ENCODE data around the gene MAT1A. TPM values are rescaled to one million over a fixed set of nuclear protein-coding genes. Genes with fewer than 3 reads are reported as not detected.

MAT1A gene
- total and polyA plus RNA-seq, 9 donors: 0.72 to 7.7 (median 1.5) TPM

DNA sequence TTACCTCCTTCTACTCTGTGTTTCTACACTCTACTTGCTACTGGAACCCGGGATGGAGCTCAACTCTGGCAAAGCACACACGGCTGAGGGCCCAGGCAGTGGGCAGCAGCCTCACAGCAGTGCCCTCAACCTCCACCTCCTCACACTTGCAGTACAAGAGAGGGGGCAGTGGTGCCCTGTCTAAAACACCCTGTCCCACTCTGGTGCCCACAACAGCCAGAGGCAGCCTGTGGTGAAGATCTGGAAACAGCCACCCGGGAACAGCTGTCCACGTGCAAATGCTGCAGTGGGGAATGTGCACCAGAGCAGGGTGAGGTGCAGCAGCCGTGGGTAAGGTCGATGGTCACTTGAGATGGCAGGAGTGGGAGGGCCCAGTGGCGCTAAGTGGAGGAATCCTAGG lies 13.7 kb downstream of the MAT1A start:
- Histone ChIP-seq H3K36me3 (no peaks in the 10 kb centered on the region), H3K4me3 (no peak overlapping the region), H3K4me1 (ENCODE audit: insufficient read depth) (peaks cover 7% of the 10 kb centered on the region), H3K9me3 (no peaks in the 10 kb centered on the region), H3K27ac (no peak overlapping the region), H3K27me3 (no peaks in the 10 kb centered on the region)
- 76 to 89% (median 81%) methylated on average over 7 of the region's 7 CpGs for WGBS, 3 donors
- intact Hi-C loops (cut with DNase I): no loop called here
- no peak for TF ChIP-seq POLR2A (IDR thresholded peaks at IDR 0.05)
- TF ChIP-seq, protein P1, sequence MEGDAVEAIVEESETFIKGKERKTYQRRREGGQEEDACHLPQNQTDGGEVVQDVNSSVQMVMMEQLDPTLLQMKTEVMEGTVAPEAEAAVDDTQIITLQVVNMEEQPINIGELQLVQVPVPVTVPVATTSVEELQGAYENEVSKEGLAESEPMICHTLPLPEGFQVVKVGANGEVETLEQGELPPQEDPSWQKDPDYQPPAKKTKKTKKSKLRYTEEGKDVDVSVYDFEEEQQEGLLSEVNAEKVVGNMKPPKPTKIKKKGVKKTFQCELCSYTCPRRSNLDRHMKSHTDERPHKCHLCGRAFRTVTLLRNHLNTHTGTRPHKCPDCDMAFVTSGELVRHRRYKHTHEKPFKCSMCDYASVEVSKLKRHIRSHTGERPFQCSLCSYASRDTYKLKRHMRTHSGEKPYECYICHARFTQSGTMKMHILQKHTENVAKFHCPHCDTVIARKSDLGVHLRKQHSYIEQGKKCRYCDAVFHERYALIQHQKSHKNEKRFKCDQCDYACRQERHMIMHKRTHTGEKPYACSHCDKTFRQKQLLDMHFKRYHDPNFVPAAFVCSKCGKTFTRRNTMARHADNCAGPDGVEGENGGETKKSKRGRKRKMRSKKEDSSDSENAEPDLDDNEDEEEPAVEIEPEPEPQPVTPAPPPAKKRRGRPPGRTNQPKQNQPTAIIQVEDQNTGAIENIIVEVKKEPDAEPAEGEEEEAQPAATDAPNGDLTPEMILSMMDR (IDR thresholded peaks at IDR 0.05): no peak
- TF ChIP-seq EP300 (IDR thresholded peaks at IDR 0.05): no peak
- no peak for DNase-seq

DNA sequence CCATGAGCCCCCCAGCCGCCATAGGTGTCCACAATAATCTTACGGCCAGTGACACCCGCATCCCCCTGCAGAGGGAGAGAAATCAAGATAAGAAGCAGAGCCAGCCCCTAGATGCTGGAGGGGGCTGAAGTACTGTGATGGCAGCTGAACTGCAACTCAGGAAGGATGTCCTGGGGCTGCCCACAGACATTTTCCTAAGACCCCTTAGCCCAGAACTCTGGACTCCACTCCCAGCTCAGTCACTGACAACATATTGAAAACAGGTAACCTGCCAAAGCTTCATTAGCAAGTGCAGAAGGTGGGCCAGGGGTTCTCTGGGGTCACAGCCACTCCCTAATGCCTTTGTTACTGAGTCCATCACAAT lies 14.3 kb downstream of the MAT1A start:
- WGBS, 3 donors: 94 to 100% (median 95%) methylated on average over 3 of the region's 3 CpGs
- Histone ChIP-seq H3K27ac (no peak overlapping the region), H3K36me3 (no peaks in the 10 kb centered on the region), H3K9me3 (no peaks in the 10 kb centered on the region), H3K27me3 (no peaks in the 10 kb centered on the region), H3K4me1 (ENCODE audit: insufficient read depth) (peaks cover 7% of the 10 kb centered on the region), H3K4me3 (no peak overlapping the region)
- no peak for DNase-seq
- intact Hi-C loops (cut with DNase I): no loop called here
- no peak for TF ChIP-seq POLR2A (IDR thresholded peaks at IDR 0.05)
- TF ChIP-seq, protein P1 (IDR thresholded peaks at IDR 0.05): no peak
- TF ChIP-seq EP300 (IDR thresholded peaks at IDR 0.05): no peak

DNA sequence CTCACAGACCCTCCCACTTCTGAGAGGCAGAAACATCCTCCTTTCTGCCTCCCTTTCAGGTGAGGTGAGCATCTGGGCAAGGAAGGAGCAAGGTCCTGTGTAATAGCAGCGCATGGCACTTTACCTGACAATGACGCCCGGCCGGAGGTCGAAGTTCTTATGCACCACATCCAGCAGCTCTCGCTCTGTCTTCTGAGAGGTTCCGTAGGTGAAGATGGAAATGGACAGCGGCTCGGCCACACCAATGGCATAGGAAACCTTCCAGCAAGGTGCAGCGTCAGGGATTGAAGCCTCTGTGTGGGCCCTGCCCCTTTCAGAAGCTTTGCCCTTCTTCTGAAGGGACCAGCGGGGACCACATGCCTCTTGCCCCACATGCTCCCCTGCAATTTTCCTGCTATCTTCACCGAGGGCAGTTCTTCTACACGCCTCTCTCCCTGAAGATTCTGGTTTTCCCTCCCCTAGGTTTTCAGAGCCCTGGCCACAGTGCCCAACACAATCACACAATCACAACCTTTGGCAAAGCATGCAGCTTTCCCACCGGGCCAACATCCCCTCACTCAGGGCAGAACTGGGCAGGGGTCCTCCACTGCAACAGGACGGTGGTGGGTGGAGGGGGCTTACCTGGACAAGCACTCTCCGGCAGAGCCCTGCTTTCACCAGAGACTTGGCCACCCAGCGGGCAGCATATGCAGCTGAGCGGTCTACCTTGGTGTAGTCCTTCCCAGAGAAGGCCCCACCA lies 14.9 kb downstream of the MAT1A start:
- intact Hi-C loops (cut with DNase I): no loop called here
- no peaks in the 10 kb centered on the region for H3K9me3 ChIP-seq

DNA sequence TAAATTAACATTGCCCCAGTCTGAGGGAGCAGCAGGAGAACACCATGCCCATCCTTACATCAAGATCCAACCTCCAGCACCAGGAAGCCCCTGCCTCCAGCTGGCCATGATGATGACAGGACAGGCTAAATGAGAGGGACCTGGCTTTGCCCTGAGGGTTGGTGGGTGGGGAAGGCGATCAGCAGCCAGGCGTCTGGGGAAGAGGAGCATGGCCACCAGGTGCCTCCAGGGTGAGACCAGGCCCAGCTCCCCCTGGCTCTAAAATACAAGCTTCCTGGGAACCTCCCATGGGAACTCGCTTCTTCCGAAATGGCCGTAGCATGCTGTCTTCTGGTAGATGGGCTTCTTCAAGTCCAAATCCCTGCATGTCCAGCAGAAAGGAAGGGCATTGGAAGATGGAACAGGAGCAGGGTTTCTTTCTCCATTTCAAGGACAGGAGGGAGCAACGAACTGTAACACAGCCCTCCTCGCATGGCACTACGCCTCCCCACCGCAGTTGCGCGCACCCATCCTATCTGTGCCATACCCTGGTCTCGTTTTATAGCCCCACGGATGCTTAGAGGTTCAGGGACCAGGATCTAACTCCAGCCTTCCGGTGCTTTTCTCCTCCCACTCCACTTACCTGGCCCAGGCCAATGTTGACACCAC lies 15.8 kb downstream of the MAT1A start:
- no peak for DNase-seq
- Histone ChIP-seq H3K27ac (no peak overlapping the region), H3K9me3 (no peaks in the 10 kb centered on the region), H3K27me3 (no peaks in the 10 kb centered on the region), H3K4me1 (ENCODE audit: insufficient read depth) (peaks cover 7% of the 10 kb centered on the region), H3K4me3 (no peak overlapping the region), H3K36me3 (no peaks in the 10 kb centered on the region)
- TF ChIP-seq, protein P1 (IDR thresholded peaks at IDR 0.05): no peak
- TF ChIP-seq EP300 (IDR thresholded peaks at IDR 0.05) (no peak), POLR2A (IDR thresholded peaks at IDR 0.05) (no peak)
- 84 to 96% (median 86%) methylated on average over 14 of the region's 14 CpGs for WGBS, 3 donors
- intact Hi-C loops (cut with DNase I): no loop called here

More for the DNA sequence above, 14.9 kb downstream of the MAT1A start:
- Histone ChIP-seq H3K4me3 (no peak overlapping the region), H3K27me3 (no peaks in the 10 kb centered on the region), H3K27ac (no peak overlapping the region), H3K36me3 (no peaks in the 10 kb centered on the region), H3K4me1 (ENCODE audit: insufficient read depth) (peaks cover 7% of the 10 kb centered on the region)
- WGBS, 3 donors: 90 to 93% (median 92%) methylated on average over 18 of the region's 18 CpGs
- TF ChIP-seq EP300 (IDR thresholded peaks at IDR 0.05) (no peak), POLR2A (IDR thresholded peaks at IDR 0.05) (no peak)
- TF ChIP-seq, protein P1 (IDR thresholded peaks at IDR 0.05): no peak
- DNase-seq: no peak
